Measurements from ENCODE around the gene DMD.

The DMD gene

GRCh38 chrX:31258166-31258565 lies 1953.2 kb downstream of the DMD start:
- no peaks in the 10 kb centered on the region for H3K4me1 ChIP-seq (ENCODE audit: control insufficient read depth, insufficient read depth, low read length, poor library complexity, severe bottlenecking)
- H3K4me3 ChIP-seq (ENCODE audit: extremely low read depth, insufficient read depth, low read length, poor library complexity, severe bottlenecking), result no peak overlapping the region
- no peaks in the 10 kb centered on the region for H3K36me3 ChIP-seq (ENCODE audit: control insufficient read depth, insufficient read depth, low read length)
- WGBS, 2 experiments (ENCODE audit: insufficient coverage in 2 of 2), result 100% methylated on average over 1 of the region's 4 CpGs; no CpG with 5 or more reads in 1 of the 2 experiments
- H3K27ac ChIP-seq (ENCODE audit: low read depth, low read length, severe bottlenecking), result no peak overlapping the region
- H3K9me3 ChIP-seq (ENCODE audit: control insufficient read depth, low read length), result no peaks in the 10 kb centered on the region

- no peaks in the 10 kb centered on the region for H3K9me3 ChIP-seq (ENCODE audit: control insufficient read depth, low read length)
- H3K4me3 ChIP-seq (ENCODE audit: extremely low read depth, insufficient read depth, low read length, poor library complexity, severe bottlenecking), result no peak overlapping the region
- no peaks in the 10 kb centered on the region for H3K4me1 ChIP-seq (ENCODE audit: control insufficient read depth, insufficient read depth, low read length, poor library complexity, severe bottlenecking)
- no peaks in the 10 kb centered on the region for H3K36me3 ChIP-seq (ENCODE audit: control insufficient read depth, insufficient read depth, low read length)
- 100% methylated on average over 1 of the region's 9 CpGs; no CpG with 5 or more reads in 1 of the 2 experiments for whole genome bisulfite sequencing, 2 experiments (ENCODE audit: insufficient coverage in 2 of 2)
- no peak overlapping the region for H3K27ac ChIP-seq (ENCODE audit: low read depth, low read length, severe bottlenecking)
Measured at GRCh38 chrX:31255310-31256033, 1955.9 kb downstream of the DMD start.

- Histone ChIP-seq H3K36me3 (ENCODE audit: control insufficient read depth, insufficient read depth, low read length) (no peaks in the 10 kb centered on the region), H3K9me3 (ENCODE audit: control insufficient read depth, low read length) (no peaks in the 10 kb centered on the region), H3K27ac (ENCODE audit: low read depth, low read length, severe bottlenecking) (no peak overlapping the region), H3K4me1 (ENCODE audit: control insufficient read depth, insufficient read depth, low read length, poor library complexity, severe bottlenecking) (no peaks in the 10 kb centered on the region), H3K4me3 (ENCODE audit: extremely low read depth, insufficient read depth, low read length, poor library complexity, severe bottlenecking) (no peak overlapping the region)
- WGBS, 2 experiments (ENCODE audit: insufficient coverage in 2 of 2), result no CpG with 5 or more reads among the region's 3 CpGs
Measured at GRCh38 chrX:31252133-31252532, 1959.2 kb downstream of the DMD start.

- no CpG with 5 or more reads among the region's 4 CpGs for WGBS, 2 experiments (ENCODE audit: insufficient coverage in 2 of 2)
Measured at GRCh38 chrX:31251336-31251735, 1960.0 kb downstream of the DMD start.

GRCh38 chrX:31245714-31246113 lies 1965.6 kb downstream of the DMD start:
- H3K9me3 ChIP-seq (ENCODE audit: control insufficient read depth, low read length), result no peaks in the 10 kb centered on the region
- 80 to 92% methylated on average over 1 to 2 of the region's 4 CpGs for WGBS, 2 experiments (ENCODE audit: insufficient coverage in 2 of 2)
- no peak overlapping the region for H3K27ac ChIP-seq (ENCODE audit: low read depth, low read length, severe bottlenecking)

More at GRCh38 chrX:31251336-31251735, 1960.0 kb downstream of the DMD start:
- Histone ChIP-seq H3K9me3 (ENCODE audit: control insufficient read depth, low read length) (no peaks in the 10 kb centered on the region), H3K36me3 (ENCODE audit: control insufficient read depth, insufficient read depth, low read length) (no peaks in the 10 kb centered on the region), H3K4me3 (ENCODE audit: extremely low read depth, insufficient read depth, low read length, poor library complexity, severe bottlenecking) (no peak overlapping the region), H3K27ac (ENCODE audit: low read depth, low read length, severe bottlenecking) (no peak overlapping the region), H3K4me1 (ENCODE audit: control insufficient read depth, insufficient read depth, low read length, poor library complexity, severe bottlenecking) (no peaks in the 10 kb centered on the region)

GRCh38 chrX:31243804-31244203 lies 1967.5 kb downstream of the DMD start:
- WGBS, 2 experiments (ENCODE audit: insufficient coverage in 2 of 2), result 100% methylated on average over 1 of the region's 3 CpGs; no CpG with 5 or more reads in 1 of the 2 experiments
- H3K4me3 ChIP-seq (ENCODE audit: extremely low read depth, insufficient read depth, low read length, poor library complexity, severe bottlenecking), result no peak overlapping the region

More at GRCh38 chrX:31245714-31246113, 1965.6 kb downstream of the DMD start:
- H3K4me3 ChIP-seq (ENCODE audit: extremely low read depth, insufficient read depth, low read length, poor library complexity, severe bottlenecking), result no peak overlapping the region
- H3K4me1 ChIP-seq (ENCODE audit: control insufficient read depth, insufficient read depth, low read length, poor library complexity, severe bottlenecking), result no peaks in the 10 kb centered on the region
- H3K36me3 ChIP-seq (ENCODE audit: control insufficient read depth, insufficient read depth, low read length), result no peaks in the 10 kb centered on the region

GRCh38 chrX:31240982-31241381 lies 1970.4 kb downstream of the DMD start:
- no peaks in the 10 kb centered on the region for H3K9me3 ChIP-seq (ENCODE audit: control insufficient read depth, low read length)
- H3K36me3 ChIP-seq (ENCODE audit: control insufficient read depth, insufficient read depth, low read length), result no peaks in the 10 kb centered on the region
- no peaks in the 10 kb centered on the region for H3K4me1 ChIP-seq (ENCODE audit: control insufficient read depth, insufficient read depth, low read length, poor library complexity, severe bottlenecking)
- no peak overlapping the region for H3K4me3 ChIP-seq (ENCODE audit: extremely low read depth, insufficient read depth, low read length, poor library complexity, severe bottlenecking)
- H3K27ac ChIP-seq (ENCODE audit: low read depth, low read length, severe bottlenecking), result no peak overlapping the region
- WGBS, 2 experiments (ENCODE audit: insufficient coverage in 2 of 2), result no CpG with 5 or more reads among the region's 3 CpGs

More at GRCh38 chrX:31243804-31244203, 1967.5 kb downstream of the DMD start:
- Histone ChIP-seq H3K9me3 (ENCODE audit: control insufficient read depth, low read length) (no peaks in the 10 kb centered on the region), H3K4me1 (ENCODE audit: control insufficient read depth, insufficient read depth, low read length, poor library complexity, severe bottlenecking) (no peaks in the 10 kb centered on the region), H3K27ac (ENCODE audit: low read depth, low read length, severe bottlenecking) (no peak overlapping the region), H3K36me3 (ENCODE audit: control insufficient read depth, insufficient read depth, low read length) (no peaks in the 10 kb centered on the region)

GRCh38 chrX:31237189-31237588 lies 1974.2 kb downstream of the DMD start:
- no peak overlapping the region for H3K4me3 ChIP-seq (ENCODE audit: extremely low read depth, insufficient read depth, low read length, poor library complexity, severe bottlenecking)
- no peaks in the 10 kb centered on the region for H3K4me1 ChIP-seq (ENCODE audit: control insufficient read depth, insufficient read depth, low read length, poor library complexity, severe bottlenecking)
- no peaks in the 10 kb centered on the region for H3K9me3 ChIP-seq (ENCODE audit: control insufficient read depth, low read length)
- no peak overlapping the region for H3K27ac ChIP-seq (ENCODE audit: low read depth, low read length, severe bottlenecking)
- no peaks in the 10 kb centered on the region for H3K36me3 ChIP-seq (ENCODE audit: control insufficient read depth, insufficient read depth, low read length)
- WGBS, 2 experiments (ENCODE audit: insufficient coverage in 2 of 2), result no CpG with 5 or more reads among the region's 1 CpG

GRCh38 chrX:31236231-31236630 lies 1975.1 kb downstream of the DMD start:
- Histone ChIP-seq H3K4me3 (ENCODE audit: extremely low read depth, insufficient read depth, low read length, poor library complexity, severe bottlenecking) (no peak overlapping the region), H3K9me3 (ENCODE audit: control insufficient read depth, low read length) (no peaks in the 10 kb centered on the region), H3K36me3 (ENCODE audit: control insufficient read depth, insufficient read depth, low read length) (no peaks in the 10 kb centered on the region), H3K4me1 (ENCODE audit: control insufficient read depth, insufficient read depth, low read length, poor library complexity, severe bottlenecking) (no peaks in the 10 kb centered on the region), H3K27ac (ENCODE audit: low read depth, low read length, severe bottlenecking) (no peak overlapping the region)
- 88 to 100% methylated on average over 3 to 4 of the region's 6 CpGs for WGBS, 2 experiments (ENCODE audit: insufficient coverage in 2 of 2)

GRCh38 chrX:31233941-31234496 lies 1977.3 kb downstream of the DMD start:
- Histone ChIP-seq H3K36me3 (ENCODE audit: control insufficient read depth, insufficient read depth, low read length) (no peaks in the 10 kb centered on the region), H3K4me1 (ENCODE audit: control insufficient read depth, insufficient read depth, low read length, poor library complexity, severe bottlenecking) (no peaks in the 10 kb centered on the region), H3K4me3 (ENCODE audit: extremely low read depth, insufficient read depth, low read length, poor library complexity, severe bottlenecking) (no peak overlapping the region), H3K27ac (ENCODE audit: low read depth, low read length, severe bottlenecking) (no peak overlapping the region), H3K9me3 (ENCODE audit: control insufficient read depth, low read length) (no peaks in the 10 kb centered on the region)
- WGBS, 2 experiments (ENCODE audit: insufficient coverage in 2 of 2), result 33% methylated on average over 1 of the region's 4 CpGs; no CpG with 5 or more reads in 1 of the 2 experiments

- H3K27ac ChIP-seq (ENCODE audit: low read depth, low read length, severe bottlenecking), result no peak overlapping the region
- H3K4me3 ChIP-seq (ENCODE audit: extremely low read depth, insufficient read depth, low read length, poor library complexity, severe bottlenecking), result no peak overlapping the region
- H3K9me3 ChIP-seq (ENCODE audit: control insufficient read depth, low read length), result no peaks in the 10 kb centered on the region
- H3K36me3 ChIP-seq (ENCODE audit: control insufficient read depth, insufficient read depth, low read length), result no peaks in the 10 kb centered on the region
- 100% methylated on average over 1 of the region's 3 CpGs; no CpG with 5 or more reads in 1 of the 2 experiments for WGBS, 2 experiments (ENCODE audit: insufficient coverage in 2 of 2)
- no peaks in the 10 kb centered on the region for H3K4me1 ChIP-seq (ENCODE audit: control insufficient read depth, insufficient read depth, low read length, poor library complexity, severe bottlenecking)
Measured at GRCh38 chrX:31232506-31232905, 1978.8 kb downstream of the DMD start.

All from mesodermal cell (in vitro differentiated cells).